Keratinocyte (primary cell): Measurements from ENCODE around the gene STRN. TPM values are rescaled to one million over a fixed set of nuclear protein-coding genes. Genes with fewer than 3 reads are reported as not detected.

Source experiments
- DNase-seq: peaks from one replicate; pipeline ENCODE4 v3.0.0-alpha.2; 2011; ENCODE audit warnings: low read depth, missing footprints, low spot score
- FAIRE-seq: peaks from 2 replicates; lab custom pipeline; 2011; peaks lifted over from hg19 to GRCh38; lab: Jason Lieb, UNC
- H2AFZ ChIP-seq: 2 replicates; pipeline ENCODE4 v1.6.0; 2012; ENCODE audit warnings: low read length, control low read depth, inconsistent platforms; ENCODE audit not compliant: control insufficient read depth
- H3K27ac ChIP-seq: 2 replicates; pipeline ENCODE4 v1.5.1; 2011; ENCODE audit warnings: low read length; ENCODE audit not compliant: control insufficient read depth, insufficient read depth
- H3K27me3 ChIP-seq: 3 replicates; pipeline ENCODE4 v1.6.0; 2011; ENCODE audit warnings: low read length; ENCODE audit not compliant: control insufficient read depth, insufficient read depth; ENCODE audit errors: extremely low read depth
- H3K36me3 ChIP-seq, 2 experiments: 2 replicates in 1 of 2; 3 replicates in 1 of 2; pipeline ENCODE4 v1.5.1; 2011; ENCODE audit warnings: low read length in 2 of 2, mild to moderate bottlenecking in 1 of 2; ENCODE audit not compliant: control insufficient read depth in 2 of 2, insufficient read depth in 2 of 2; ENCODE audit errors: extremely low read depth in 1 of 2
- H3K4me1 ChIP-seq: 3 replicates; pipeline ENCODE4 v1.5.1; 2011; ENCODE audit warnings: low read length; ENCODE audit not compliant: control insufficient read depth, insufficient read depth; ENCODE audit errors: extremely low read depth
- H3K4me2 ChIP-seq: 3 replicates; pipeline ENCODE4 v1.6.0; 2011; ENCODE audit warnings: low read depth, low read length; ENCODE audit not compliant: control insufficient read depth, insufficient read depth; ENCODE audit errors: extremely low read depth
- H3K4me3 ChIP-seq, 3 experiments: fragments of 200-600 bp in 1 of 3; sonication (generic) in 1 of 3; 2 replicates in 2 of 3; 3 replicates in 1 of 3; pipeline ENCODE4 v1.5.1; 2011 to 2016; ENCODE audit warnings: low read length in 3 of 3, mild to moderate bottlenecking in 3 of 3, control low read depth in 2 of 3, inconsistent platforms in 1 of 3, low read depth in 1 of 3, mixed read lengths in 1 of 3, mixed run types in 1 of 3, moderate library complexity in 1 of 3; ENCODE audit not compliant: control insufficient read depth in 2 of 3, insufficient read depth in 2 of 3; ENCODE audit errors: extremely low read depth in 1 of 3
- H3K79me2 ChIP-seq: 2 replicates; pipeline ENCODE4 v1.6.0; 2012; ENCODE audit warnings: low read length; ENCODE audit not compliant: control insufficient read depth, insufficient read depth
- H3K9ac ChIP-seq: 3 replicates; pipeline ENCODE4 v1.6.0; 2011; ENCODE audit warnings: low read length; ENCODE audit not compliant: control insufficient read depth, insufficient read depth; ENCODE audit errors: extremely low read depth
- H3K9me1 ChIP-seq: 3 replicates; pipeline ENCODE4 v1.6.0; 2011; ENCODE audit warnings: low read length; ENCODE audit not compliant: control insufficient read depth, insufficient read depth; ENCODE audit errors: extremely low read depth
- H3K9me3 ChIP-seq: 2 replicates; pipeline ENCODE4 v1.5.1; 2012; ENCODE audit warnings: low read depth, low read length; ENCODE audit not compliant: control insufficient read depth
- H4K20me1 ChIP-seq: 3 replicates; pipeline ENCODE4 v1.6.0; 2011; ENCODE audit warnings: low read length; ENCODE audit not compliant: control insufficient read depth, insufficient read depth; ENCODE audit errors: extremely low read depth
- CTCF ChIP-seq, 3 experiments: IDR thresholded peaks in 1 of 3; conservative IDR thresholded peaks in 1 of 3; optimal IDR thresholded peaks in 1 of 3; 2 replicates in 2 of 3; 3 replicates in 1 of 3; pipeline versions ENCODE3 to v1.5.1; 2011; ENCODE audit warnings: low read length in 3 of 3, mild to moderate bottlenecking in 3 of 3, moderate library complexity in 2 of 3, control low read depth in 1 of 3, inconsistent platforms in 1 of 3; ENCODE audit not compliant: insufficient read depth in 2 of 3; ENCODE audit errors: extremely low read depth in 1 of 3
- EZH2 ChIP-seq: IDR thresholded peaks from one replicate; pipeline ENCODE4 v1.6.1; 2012; ENCODE audit warnings: inconsistent platforms, mild to moderate bottlenecking, low read length, moderate library complexity
- dilution Hi-C: fragments of 300-500 bp; cut with MboI; formaldehyde crosslinking; loops from one replicate; pipeline ENCODE4 v1.7.0; 2020; ENCODE audit warnings: low sequenced_read_pairs; ENCODE audit not compliant: extremely low pct_ligation_motif_present
- polyA plus RNA-seq, 5 experiments: library from polyadenylated mRNA; depleted of rRNA in 3 of 5; stranded (reverse) in 3 of 5; stranded (forward) in 1 of 5; unstranded in 1 of 5; fragments of >200 nt; gene quantifications; 1 replicate in 1 of 5; 2 replicates in 3 of 5; 3 replicates in 1 of 5; pipeline versions ENCODE4 v1.2.1 to v1.2.3, GENCODE V29; 2011 to 2012; ENCODE audit warnings: missing spikeins in 2 of 5, low read depth in 1 of 5, low replicate concordance in 1 of 5

Gene STRN
- polyA plus RNA-seq, 1 donor (not counting 4 experiments of a cell fraction or from before 2014, with no cell fraction given) = 29.3 TPM

- Histone ChIP-seq H3K27me3 (no peaks in the 10 kb centered on the region), H3K36me3 (no peaks in the 10 kb centered on the region), H3K27ac (peak overlapping the region; percentile 96), H3K9me3 (no peaks in the 10 kb centered on the region), H3K9me1 (no peaks in the 10 kb centered on the region), H3K4me1 (peaks cover 24% of the 10 kb centered on the region), H3K79me2 (peaks cover 63% of the 10 kb centered on the region), H3K4me2 (peak overlapping the region; percentile 58), H2AFZ (no peak overlapping the region), H3K9ac (peak overlapping the region; percentile 9), H4K20me1 (no peaks in the 10 kb centered on the region), H3K4me3 (no peak overlapping the region)
- DNase-seq (no peak), FAIRE-seq (no peak)
- dilution Hi-C loops = no loop called here
- TF ChIP-seq EZH2 (no peak), CTCF (optimal IDR thresholded peaks at IDR 0.05 in 1 of 3, IDR thresholded peaks at IDR 0.05 in 1 of 3, conservative IDR thresholded peaks at IDR 0.05 in 1 of 3; ENCODE audit: extremely low read depth in 1 of 3, insufficient read depth in 2 of 3, low read length in 3 of 3) (no peak)
Measured at GRCh38 chr2:36951574-36951973, 14.8 kb downstream of the STRN start.

- no peaks in the 10 kb centered on the region for H3K36me3 ChIP-seq
- dilution Hi-C loops = no loop called here
- FAIRE-seq = peak; percentile 66
- no peaks in the 10 kb centered on the region for H3K9me3 ChIP-seq
- H2AFZ ChIP-seq = no peak overlapping the region
- peaks cover 24% of the 10 kb centered on the region for H3K4me1 ChIP-seq
- no peaks in the 10 kb centered on the region for H3K27me3 ChIP-seq
- H4K20me1 ChIP-seq = no peaks in the 10 kb centered on the region
- TF ChIP-seq EZH2 = no peak
- no peak for TF ChIP-seq CTCF (optimal IDR thresholded peaks at IDR 0.05 in 1 of 3, IDR thresholded peaks at IDR 0.05 in 1 of 3, conservative IDR thresholded peaks at IDR 0.05 in 1 of 3; ENCODE audit: extremely low read depth in 1 of 3, insufficient read depth in 2 of 3, low read length in 3 of 3)
- no peaks in the 10 kb centered on the region for H3K9me1 ChIP-seq
- no peak for DNase-seq
- H3K4me2 ChIP-seq = peak overlapping the region; percentile 58
- H3K9ac ChIP-seq = no peak overlapping the region
- no peak overlapping the region for H3K4me3 ChIP-seq
- peaks cover 62% of the 10 kb centered on the region for H3K79me2 ChIP-seq
- H3K27ac ChIP-seq = peak overlapping the region; percentile 96
Measured at GRCh38 chr2:36951027-36951518, 15.3 kb downstream of the STRN start.
